Measurements from ENCODE around the gene DISP2.

Gene DISP2

DNA sequence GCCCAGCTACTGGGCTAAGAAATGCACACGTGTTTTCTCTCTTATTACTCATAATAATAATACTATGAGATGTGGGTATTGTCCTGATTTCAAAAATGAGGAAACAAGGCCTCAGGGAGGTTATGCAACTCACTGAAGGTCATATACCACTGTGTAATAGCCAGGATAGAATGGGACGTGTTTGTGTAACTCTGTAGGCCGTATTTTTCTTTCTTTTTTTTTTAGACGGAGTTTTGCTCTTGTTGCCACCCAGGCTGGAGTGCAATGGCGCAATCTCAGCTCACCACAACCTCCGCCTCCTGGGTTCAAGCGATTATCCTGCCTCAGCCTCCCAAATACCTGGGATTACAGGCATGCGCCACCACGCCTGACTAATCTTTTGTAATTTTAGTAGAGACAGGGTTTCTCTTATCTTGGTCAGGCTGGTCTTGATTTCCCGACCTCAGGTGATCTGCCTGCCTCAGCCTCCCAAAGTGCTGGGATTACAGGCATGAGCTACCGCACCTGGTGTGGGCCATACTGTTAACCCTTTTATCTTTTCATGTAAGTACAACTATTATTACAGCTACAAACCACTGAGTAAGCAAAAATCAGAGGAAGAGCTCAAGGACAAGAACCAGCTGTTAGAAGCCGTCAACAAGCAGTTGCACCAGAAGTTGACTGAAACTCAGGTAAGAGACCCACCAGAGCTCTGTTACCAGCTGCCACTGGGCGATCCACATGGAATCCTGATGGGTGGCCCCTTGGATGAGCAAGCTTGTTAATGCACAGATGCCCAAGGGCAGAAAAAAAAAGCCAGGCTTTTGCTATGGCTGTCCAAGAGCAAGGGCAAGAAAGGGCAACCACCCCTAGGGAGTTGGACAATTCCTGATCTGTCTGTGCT, 31.2 kb downstream of the DISP2 start:
- DNase-seq (ENCODE audit: low read depth, low spot score) = no peak

DNA sequence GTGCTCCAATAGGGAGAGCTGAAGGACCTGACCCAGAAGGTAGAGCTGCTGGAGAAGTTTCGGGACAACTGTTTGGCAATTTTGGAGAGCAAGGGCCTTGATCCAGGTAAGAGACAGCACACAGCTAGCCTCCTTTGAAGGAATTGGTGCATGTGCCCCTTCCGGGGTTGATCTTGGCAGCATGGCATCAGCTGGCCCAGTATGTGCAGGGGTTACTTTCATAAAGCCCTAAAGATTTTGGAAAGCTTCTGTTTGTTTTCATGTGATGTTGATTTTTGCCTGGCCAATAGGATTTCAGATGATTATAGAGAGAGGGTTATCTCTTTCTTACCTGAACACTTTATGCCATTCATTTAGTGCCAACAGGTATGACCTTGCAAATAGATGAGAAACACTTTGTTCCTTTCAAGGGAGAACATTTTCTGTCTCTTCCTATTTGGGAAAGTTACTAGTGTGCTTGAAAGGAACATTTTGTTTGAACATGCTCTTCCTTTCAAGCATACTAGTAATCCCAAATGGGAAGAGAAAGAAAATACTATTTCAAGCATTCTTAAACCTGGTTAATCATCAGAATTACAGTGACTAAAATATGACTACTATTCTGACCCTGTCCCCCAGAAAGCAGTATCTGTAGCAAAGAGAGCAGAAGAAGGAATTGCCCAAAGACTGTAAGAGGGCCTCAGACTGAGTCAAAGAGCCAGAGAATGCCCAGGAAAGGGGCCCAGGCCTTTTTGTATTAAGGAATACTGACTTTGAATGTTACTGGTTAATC, 32.0 kb downstream of the DISP2 start:
- no peak for DNase-seq (ENCODE audit: low read depth, low spot score)

DNA sequence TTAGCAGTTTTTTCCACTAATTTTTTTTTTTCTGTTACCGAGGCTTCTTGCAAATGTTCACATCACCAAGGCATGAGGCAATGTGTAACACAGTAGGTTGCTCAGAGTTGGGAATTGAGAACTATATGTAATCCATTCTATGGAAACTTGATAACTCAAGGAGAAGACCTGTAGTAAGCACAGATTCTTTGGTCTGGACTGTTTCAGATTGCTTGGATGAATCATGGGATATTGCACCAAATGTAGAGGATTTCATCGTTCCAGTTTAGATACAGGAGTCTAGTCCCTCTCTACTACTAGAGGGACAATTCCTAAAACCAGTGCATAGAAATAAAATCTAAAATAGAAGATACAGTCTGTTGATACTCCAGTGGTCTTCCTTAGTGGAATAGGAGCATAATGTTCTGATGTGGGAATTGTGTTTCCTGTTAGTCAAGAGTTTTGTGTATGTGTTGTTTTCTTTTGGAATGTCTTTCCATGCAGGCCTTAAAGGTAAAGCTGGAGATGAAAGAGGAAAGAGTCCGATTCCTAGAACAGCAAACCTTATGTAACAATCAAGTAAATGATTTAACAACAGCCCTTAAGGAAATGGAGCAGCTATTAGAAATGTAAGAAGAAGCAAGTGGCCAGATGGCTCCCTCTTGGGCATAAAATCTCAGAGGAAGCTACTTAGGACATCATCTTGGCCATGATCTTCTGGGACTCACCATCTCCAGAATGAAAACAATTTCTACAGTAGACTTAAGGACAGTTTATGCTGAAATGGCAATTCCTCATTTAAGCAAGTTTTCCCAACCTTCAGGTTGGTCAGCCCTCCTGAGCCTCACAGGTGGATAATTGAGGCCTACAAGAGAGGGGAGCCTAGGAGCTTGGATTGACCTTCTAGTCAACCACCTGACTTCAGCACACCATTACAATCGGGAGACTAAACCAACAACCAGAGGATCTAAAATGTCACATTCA, 35.2 kb downstream of the DISP2 start:
- DNase-seq (ENCODE audit: low read depth, low spot score) = no peak

DNA sequence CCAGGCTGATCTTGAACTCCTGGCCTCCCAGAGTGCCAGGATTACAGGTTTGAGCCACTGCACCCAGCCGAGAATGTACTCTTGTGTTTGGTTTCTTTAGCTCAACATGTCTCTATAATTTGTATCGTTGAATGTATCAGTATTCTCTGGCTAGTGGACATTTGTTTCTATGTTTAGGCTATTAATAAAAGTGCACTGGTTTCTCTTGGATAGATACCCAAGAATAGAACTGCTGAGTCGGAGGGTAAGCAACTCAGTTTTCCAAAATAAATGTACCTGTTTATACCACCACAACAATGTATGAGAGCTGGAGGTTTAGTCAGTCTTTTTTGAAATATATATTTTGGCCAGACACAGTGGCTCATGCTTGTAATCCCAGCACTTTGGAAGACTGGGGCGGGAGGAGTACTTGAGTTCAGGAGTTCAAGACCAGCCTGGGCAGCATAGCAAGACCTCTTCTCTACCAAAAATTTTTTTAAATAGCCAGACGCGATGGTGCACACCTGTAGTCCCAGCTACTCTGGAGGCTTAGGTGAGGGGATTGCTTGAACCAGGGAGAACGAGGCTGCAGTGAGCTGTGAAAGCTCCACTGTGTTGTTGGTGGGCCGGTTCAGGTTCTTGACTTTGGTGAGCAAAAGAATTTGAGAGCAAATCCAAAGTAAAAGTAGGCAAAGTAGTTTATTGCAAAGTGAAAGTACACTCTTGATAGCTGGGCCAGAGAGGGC, 39.8 kb downstream of the DISP2 start:
- no peak for DNase-seq (ENCODE audit: low read depth, low spot score)

DNA sequence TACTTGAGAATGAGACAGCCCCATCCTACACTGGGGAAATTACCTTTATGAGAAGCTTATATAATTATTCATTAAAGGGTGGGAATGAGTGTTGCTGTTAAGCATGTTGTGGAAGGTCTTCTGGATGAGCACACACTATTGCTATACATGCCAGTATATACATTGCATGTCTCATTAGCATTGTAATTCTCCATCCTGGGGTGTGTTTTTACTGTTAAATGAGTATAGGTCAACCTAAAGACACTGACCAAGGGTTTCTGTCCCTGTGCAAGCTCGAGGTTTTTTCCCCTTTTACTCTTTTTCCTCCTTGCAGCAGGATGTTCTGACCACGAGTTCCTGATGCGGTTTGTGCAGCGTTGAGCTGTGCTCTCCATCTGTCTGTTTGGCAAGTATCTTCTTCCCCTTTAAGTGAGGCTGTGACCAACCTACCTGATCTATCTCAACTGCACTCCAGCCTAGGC, 40.4 kb downstream of the DISP2 start:
- DNase-seq (ENCODE audit: low read depth, low spot score) = no peak

DNA sequence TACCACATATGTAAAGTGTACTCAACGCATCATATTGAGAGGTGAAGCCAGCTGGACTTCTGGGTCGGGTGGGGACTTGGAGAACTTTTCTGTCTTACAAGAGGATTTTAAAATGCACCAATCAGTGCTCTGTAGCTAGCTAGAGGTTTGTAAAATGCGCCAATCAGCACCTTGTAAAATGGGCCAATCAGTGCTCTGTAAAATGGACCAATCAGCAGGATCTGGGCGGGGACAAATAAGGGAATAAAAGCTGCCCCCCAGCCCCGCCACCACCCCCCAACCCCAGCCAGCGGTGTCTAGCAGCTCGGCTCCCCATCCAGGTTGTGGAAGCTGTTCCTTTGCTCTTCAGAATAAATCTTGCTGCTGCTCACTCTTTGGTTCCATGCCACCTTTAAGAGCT, 41.4 kb downstream of the DISP2 start:
- DNase-seq (ENCODE audit: low read depth, low spot score) = no peak

DNA sequence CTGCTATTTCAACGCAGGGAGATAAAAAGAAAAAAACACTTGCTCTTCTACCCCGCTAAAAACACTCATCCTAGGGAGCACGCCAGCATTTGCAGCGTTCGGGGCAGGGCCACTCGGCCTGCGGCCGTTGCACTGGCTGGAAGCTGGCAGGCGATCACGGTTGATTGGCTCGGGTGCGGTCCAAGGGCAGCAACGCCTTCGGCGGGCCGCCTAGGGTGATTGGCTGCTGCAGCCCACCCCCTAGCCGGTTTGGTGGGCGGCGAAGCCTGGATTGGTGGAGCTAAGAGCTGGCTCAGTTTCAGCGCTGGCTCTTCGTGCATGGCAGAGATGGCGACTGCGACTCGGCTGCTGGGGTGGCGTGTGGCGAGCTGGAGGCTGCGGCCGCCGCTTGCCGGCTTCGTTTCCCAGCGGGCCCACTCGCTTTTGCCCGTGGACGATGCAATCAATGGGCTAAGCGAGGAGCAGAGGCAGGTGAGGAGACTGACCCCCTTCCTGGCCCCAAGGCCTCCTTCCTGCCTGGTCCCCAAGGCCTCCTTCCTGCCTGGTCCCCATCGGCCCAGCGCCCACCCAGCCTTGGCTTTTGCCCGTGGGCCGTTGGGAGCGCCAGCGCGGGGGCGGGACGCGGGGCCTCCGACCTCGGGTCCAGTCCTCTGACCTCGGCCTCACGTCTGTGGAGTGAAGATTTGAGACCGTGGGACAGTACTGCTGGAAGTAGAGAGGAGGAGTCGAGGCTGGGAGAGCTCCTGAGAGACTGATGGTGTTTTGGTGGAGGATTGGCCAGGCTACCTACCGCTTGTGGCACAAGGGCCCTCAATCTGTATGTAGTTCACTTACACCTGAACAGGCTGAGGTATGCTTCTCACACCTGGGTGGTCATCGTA, 47.7 kb downstream of the DISP2 start, which contains the start of gene IVD:
IVD (plus strand) TSS at position 295 of the 881 bp plus-strand sequence; CDS start at position 328, 33 bp downstream.
- DNase-seq (ENCODE audit: low read depth, low spot score) = peak; percentile 97

DNA sequence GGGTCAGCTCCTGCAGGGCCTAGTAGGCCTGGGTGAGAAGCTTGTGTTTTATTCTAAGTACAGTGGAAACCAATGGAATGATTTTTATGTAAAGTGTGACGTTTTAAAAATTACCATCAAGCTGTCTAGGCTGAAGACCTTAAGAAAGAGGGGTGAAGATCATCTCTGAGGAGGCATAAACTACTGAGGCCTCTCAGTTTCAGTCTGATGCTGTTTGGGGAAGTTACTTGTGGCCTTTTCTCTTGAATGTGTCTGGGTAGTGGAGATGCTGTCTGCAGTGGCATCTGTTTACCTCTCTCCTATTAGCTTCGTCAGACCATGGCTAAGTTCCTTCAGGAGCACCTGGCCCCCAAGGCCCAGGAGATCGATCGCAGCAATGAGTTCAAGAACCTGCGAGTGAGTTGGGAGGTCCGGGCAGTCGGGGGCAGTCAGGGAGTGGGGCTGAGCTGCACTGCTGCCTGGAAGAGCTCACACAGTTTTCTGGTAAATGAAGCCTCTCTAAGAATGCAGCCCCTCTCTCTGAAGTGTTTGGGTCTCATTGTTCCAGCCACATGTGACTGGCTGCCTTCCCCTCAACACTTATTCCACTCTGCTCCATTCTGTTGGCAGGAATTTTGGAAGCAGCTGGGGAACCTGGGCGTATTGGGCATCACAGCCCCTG, 49.4 kb downstream of the DISP2 start:
- DNase-seq (ENCODE audit: low read depth, low spot score) = no peak

DNA sequence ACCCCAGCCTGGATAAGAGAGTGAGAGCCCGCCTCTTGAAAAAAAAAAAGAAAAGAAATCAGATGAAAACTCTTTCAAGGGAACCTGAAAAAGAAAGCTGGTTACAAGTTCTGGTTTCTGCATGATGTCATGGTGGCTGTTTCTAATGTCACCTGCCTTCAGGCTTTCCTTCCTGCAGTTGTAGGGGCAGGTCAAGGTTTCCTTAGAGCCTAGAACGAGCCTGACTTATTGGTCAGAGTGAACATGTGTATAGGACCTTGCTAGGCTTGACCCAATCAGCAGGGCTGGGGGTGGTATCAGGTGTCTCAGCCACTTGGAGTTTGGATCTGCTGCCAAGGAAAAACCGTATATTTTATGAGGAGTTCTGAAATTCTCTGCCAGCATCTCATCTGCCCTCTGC, 51.3 kb downstream of the DISP2 start:
- no peak for DNase-seq (ENCODE audit: low read depth, low spot score)

DNA sequence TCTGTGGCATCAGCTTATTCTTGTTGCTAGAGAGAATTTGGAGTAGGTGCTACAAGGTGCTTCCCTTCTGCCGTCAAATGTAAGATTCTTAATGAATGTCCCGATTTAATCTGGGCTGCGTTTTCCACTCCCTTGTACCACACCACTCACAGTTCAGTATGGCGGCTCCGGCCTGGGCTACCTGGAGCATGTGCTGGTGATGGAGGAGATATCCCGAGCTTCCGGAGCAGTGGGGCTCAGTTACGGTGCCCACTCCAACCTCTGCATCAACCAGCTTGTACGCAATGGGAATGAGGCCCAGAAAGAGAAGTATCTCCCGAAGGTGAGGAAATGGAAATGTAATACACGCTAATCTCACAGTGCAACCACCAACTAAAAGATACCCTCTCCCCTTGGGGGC, 52.5 kb downstream of the DISP2 start:
- no peak for DNase-seq (ENCODE audit: low read depth, low spot score)

DNA sequence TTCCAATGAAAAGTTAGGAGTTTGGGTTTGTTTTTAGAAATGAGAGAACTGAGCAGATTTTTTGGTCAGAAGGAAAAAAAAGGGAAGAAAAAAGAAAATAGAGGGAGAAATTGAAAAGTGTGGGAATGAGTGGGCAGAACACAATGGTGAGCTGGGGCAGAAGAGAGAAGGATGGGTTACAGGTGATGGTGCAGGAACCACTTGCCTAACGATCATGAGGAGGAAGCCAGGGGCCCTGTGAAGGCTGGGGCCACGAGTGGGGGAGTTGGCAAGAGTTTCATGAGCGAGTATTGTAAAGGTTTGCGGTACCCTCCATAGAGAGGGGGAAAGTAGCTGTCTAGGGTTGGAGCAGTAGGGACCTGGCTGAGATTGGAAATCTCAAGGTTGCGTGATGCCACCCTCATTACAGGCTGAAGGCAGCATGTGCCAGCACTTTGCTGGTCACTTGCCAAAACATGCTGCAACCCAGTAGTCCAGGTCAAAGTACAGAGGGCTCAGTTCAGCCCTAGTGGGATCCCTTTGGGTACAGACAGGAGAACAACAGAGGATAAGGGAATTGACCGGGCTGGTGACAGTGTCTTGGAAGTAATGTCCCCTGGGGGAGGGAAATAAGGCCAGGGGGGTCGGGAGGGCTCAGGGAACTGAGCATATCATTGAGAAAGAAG, 54.2 kb downstream of the DISP2 start:
- no peak for DNase-seq (ENCODE audit: low read depth, low spot score)

DNA sequence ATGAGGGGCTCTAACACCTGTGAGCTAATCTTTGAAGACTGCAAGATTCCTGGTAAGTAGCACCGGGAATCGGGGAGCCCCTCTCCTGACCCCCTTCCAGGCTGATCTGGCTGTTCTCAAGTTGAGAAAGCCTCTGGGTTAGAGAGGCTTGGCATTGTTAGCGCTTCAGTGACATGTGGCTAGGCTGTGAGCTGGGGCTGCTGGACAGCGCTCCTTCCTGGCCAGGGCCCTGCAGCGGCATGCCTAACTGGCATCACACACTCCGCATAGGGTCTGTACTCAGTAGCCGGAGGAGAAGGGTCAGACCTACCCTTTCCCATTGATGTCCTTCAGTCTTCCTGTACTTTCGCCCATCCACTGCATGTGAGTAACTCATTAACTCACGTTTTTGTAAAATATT, 55.0 kb downstream of the DISP2 start:
- DNase-seq (ENCODE audit: low read depth, low spot score) = no peak

DNA sequence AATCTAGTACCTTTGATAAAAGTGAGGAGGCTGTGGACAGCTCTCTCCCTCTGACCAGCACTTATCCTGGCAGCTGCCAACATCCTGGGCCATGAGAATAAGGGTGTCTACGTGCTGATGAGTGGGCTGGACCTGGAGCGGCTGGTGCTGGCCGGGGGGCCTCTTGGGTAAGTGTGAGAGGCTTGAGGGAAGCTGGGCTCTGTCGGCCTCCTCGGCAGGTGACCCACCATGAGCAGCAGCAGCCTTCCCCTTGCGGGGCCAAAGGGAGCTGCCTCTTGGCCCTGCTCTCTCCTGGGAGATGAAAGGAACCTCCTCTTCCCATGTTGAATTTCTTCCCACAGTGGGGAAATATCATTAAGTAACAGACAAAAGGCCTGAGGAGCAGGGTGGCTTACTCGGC, 56.8 kb downstream of the DISP2 start:
- DNase-seq (ENCODE audit: low read depth, low spot score) = no peak

DNA sequence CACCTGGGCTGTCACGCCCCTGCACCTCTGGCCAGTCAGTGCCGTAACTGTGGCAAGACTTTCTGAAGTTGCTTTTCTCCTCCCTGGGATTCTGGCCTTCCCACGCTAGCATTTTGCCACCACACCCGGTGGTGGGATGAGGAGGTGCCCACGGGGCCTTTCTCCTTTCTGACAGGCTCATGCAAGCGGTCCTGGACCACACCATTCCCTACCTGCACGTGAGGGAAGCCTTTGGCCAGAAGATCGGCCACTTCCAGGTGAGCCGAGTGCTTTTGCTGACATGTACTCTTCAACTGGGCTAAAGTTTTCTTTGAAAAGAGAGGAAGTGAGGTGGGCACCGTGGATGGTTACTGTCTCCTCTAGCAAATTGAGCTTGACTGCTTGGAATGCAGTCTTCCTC, 57.2 kb downstream of the DISP2 start:
- no peak for DNase-seq (ENCODE audit: low read depth, low spot score)

DNA sequence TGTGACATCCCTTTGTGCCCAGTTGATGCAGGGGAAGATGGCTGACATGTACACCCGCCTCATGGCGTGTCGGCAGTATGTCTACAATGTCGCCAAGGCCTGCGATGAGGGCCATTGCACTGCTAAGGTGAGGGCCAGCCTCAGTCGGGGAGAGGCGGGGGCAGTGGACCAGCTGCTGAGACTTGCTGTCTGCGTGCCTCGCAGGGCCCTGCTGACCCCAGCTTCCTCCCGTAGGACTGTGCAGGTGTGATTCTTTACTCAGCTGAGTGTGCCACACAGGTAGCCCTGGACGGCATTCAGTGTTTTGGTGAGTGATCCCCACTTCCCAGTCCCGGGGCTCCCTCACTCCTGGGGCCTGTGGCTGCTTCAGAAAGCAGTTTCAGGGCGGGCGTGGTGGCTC, 58.0 kb downstream of the DISP2 start:
- no peak for DNase-seq (ENCODE audit: low read depth, low spot score)

DNA sequence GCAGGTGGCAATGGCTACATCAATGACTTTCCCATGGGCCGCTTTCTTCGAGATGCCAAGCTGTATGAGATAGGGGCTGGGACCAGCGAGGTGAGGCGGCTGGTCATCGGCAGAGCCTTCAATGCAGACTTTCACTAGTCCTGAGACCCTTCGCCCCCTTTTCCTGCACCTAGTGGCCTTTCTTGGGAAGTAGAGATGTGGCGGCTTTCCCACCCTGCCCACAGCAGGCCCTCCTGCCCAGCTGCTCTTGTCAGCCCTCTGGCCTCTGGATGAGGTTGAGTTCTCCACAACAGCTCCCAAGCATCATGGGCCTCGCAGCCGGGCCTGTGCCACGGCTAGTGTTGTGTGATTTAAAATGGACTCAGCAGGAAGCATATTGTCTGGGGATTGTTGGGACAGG, 60.1 kb downstream of the DISP2 start:
- no peak for DNase-seq (ENCODE audit: low read depth, low spot score)

DNA sequence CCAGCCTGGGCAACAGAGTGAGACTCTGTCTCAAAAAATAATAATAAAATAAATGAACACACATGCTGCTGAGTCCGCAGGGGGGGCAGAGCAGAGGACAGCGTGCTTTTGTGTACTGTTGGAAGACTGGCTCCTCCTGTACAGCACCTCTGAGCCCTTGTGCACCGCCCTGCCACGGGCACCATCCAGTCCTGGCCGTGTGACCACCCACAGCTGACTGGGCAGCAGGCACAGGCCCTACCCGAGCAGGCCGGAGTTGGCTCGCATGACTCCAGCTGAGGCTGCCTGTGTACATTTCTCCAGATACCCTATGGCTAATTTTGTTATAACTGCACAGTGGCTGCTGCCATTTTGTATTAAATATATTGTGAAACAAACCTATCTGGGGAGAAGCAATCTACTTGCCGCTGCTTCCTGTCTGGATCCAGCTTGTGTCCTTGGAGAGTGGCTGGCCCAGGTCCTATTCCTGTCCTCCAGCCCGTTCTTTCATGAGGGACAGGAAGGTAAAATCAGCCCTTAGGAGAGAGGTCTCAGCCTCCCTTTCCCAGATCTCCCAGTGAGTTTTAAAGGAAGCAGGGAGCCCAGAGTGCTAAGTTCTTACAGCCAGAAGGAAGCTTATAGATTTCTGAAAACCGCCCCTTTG, 62.2 kb downstream of the DISP2 start:
- DNase-seq (ENCODE audit: low read depth, low spot score) = no peak

DNA sequence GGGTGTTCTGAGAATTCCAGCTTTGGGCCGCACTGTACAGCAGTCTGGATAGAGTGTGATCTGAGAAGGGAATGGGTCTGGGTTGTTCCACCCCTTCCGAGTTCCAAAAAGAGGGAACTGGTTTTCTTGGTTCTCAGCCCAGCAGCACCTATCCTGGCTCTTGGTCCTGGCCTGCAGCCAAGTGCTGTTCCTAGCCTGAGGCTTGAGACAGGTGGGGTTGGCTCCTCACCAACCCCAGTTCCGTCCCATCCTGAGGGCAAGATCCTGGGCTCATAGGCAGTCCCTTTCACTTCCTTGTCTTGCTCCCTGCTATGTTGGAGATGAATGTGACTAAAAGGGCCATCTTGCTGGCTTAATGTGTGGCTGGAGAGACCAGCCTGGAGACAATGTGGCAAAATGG, 62.8 kb downstream of the DISP2 start:
- peak; percentile 23 for DNase-seq (ENCODE audit: low read depth, low spot score)

Measured in ELF-1 (cell line).